Panc1 (cell line): ENCODE results near the gene MACROD2. TPM values are rescaled to one million over a fixed set of nuclear protein-coding genes. Genes with fewer than 3 reads are reported as not detected.
A peak's percentile ranks its signal among the peaks of the same experiment; 100 is the strongest.

Experiments
- ATAC-seq: fragments of 200-7000 bp; cut with Tn5 transposase; 2 replicates; pipeline ENCODE4 v1.9.1; 2020; ENCODE audit warnings: mild to moderate bottlenecking, moderate library complexity
- BruUV-seq: library from RNA; stranded (reverse); fragments of 400-500 nt; replicated peaks from 2 replicates; lab custom pipeline; 2021; lab: Mats Ljungman, UMichigan
- CTCF ChIA-PET: fragments of 300-600 bp; sonication (Branson Sonifier 250); formaldehyde crosslinking; loops from one replicate; lab custom pipeline; 2022; ENCODE audit warnings: antibody characterized with exemption; lab: Charles Lee
- POLR2A ChIA-PET: fragments of 300-600 bp; sonication (Branson Sonifier 250); formaldehyde crosslinking; loops from one replicate; lab custom pipeline; 2022; ENCODE audit warnings: antibody characterized with exemption; lab: Charles Lee
- DNase-seq: peaks from one replicate; pipeline ENCODE4 v3.0.0-alpha.2; 2010; ENCODE audit warnings: low read depth, low spot score
- H3K27ac ChIP-seq: 2 replicates; pipeline ENCODE4 v1.5.1; 2011; ENCODE audit warnings: mild to moderate bottlenecking, low read length, inconsistent platforms
- H3K27me3 ChIP-seq: fragments of 200-500 bp; sonication (Bioruptor generic); 2 replicates; pipeline ENCODE4 v1.6.0; 2014; ENCODE audit warnings: low read length, inconsistent platforms; ENCODE audit not compliant: control insufficient read depth, insufficient read depth
- H3K36me3 ChIP-seq: fragments of 200-500 bp; sonication (Bioruptor generic); 2 replicates; pipeline ENCODE4 v1.5.1; 2014; ENCODE audit warnings: inconsistent platforms, mild to moderate bottlenecking, low read length, moderate library complexity; ENCODE audit not compliant: control insufficient read depth, insufficient read depth
- H3K4me1 ChIP-seq: 2 replicates; pipeline ENCODE4 v1.5.1; 2011; ENCODE audit warnings: inconsistent platforms, mild to moderate bottlenecking, low read length, moderate library complexity; ENCODE audit not compliant: control insufficient read depth, insufficient read depth
- H3K4me3 ChIP-seq, 2 experiments: 2 replicates each; pipeline ENCODE4 v1.5.1; 2011 to 2012; ENCODE audit warnings: low read depth in 2 of 2, low read length in 2 of 2, mild to moderate bottlenecking in 2 of 2, inconsistent platforms in 1 of 2, moderate library complexity in 1 of 2
- H3K9me3 ChIP-seq: fragments of 200-500 bp; sonication (Bioruptor generic); 2 replicates; pipeline ENCODE4 v1.5.1; 2014; ENCODE audit warnings: low read depth, mild to moderate bottlenecking, inconsistent platforms, low read length, moderate library complexity; ENCODE audit not compliant: control insufficient read depth, insufficient read depth
- CTCF ChIP-seq: fragments of 450-650 bp; IDR thresholded peaks from 2 replicates; pipeline ENCODE4 v1.5.1; 2017; ENCODE audit warnings: mild to moderate bottlenecking
- POLR2AphosphoS5 ChIP-seq: IDR thresholded peaks from 2 replicates; pipeline ENCODE4 v1.6.1; 2012; ENCODE audit warnings: mild to moderate bottlenecking, low read depth, low read length, moderate library complexity
- REST ChIP-seq, 2 experiments: IDR thresholded peaks; 2 replicates each; pipeline ENCODE4 v1.6.1; 2011 to 2012; ENCODE audit warnings: low read depth in 2 of 2, control low read depth in 1 of 2, low read length in 1 of 2, mild to moderate bottlenecking in 1 of 2, moderate library complexity in 1 of 2; ENCODE audit not compliant: insufficient read depth in 1 of 2
- SIN3A ChIP-seq: IDR thresholded peaks from 2 replicates; pipeline ENCODE4 v1.6.1; 2012; ENCODE audit warnings: low read depth, mild to moderate bottlenecking, low read length, moderate library complexity, borderline replicate concordance; ENCODE audit not compliant: insufficient read depth
- TCF7L2 ChIP-seq: IDR thresholded peaks from 2 replicates; pipeline ENCODE4 v1.6.1; 2011; ENCODE audit warnings: mild to moderate bottlenecking, low read depth, low read length, inconsistent platforms
- in situ Hi-C: cut with HindIII; loops from 2 replicates; pipeline ENCODE4 v1.10.0; 2016; ENCODE audit warnings: low sequenced_read_pairs, low pct_unique_long_range_greater_than_20kb
- intact Hi-C: fragments of 100-400 bp; cut with micrococcal nuclease; formaldehyde crosslinking; loops from one replicate; pipeline ENCODE4 v1.10.0; 2022; ENCODE audit not compliant: unreplicated experiment
- total RNA-seq: library from RNA; stranded (reverse); gene quantifications from one replicate; pipeline ENCODE4 v1.2.1, GENCODE V29; 2021; ENCODE audit not compliant: unreplicated experiment

The MACROD2 gene
- total RNA-seq, 1 experiment from 2014 or later: 1.2 TPM

DNA sequence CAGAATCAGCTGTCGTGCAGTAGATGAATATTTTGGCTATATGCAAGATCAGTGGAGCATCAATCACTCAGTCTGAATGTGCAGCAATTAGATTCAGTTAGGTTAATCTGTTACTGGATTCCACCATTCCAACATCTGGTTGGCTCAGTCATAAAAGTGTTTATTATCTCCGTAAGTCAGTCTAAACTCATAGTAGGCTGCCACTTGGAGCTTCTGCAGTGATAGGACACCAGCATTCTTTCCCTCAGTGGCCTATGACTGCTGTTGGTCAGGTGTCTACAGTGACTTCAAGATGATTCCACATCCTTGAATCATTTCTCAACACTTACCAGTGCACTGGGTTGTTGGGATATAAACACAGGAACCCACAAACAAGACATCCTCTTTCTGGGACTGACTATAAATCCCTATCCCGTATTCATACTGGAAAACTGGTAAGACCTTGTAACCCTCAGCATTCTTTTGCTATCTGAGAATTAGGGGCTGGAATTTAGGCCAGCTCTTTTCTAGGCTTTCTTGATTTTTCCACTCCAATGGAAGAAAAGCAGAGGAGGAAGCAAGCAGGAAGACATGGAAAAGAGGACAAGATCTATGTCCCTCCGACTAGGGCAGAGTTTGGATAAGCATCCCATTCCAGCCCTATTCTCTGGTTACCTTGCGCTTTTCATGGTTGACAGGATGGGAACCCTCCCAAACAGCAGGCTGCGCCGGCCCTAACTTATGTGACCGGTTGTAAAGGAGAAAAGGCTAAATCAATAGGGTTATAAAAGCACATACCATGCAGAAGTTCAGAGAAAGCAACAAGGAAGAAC is 1658.3 kb downstream of the MACROD2 start:
- Histone ChIP-seq H3K4me1 (no peaks in the 10 kb centered on the region), H3K4me3 (no peak overlapping the region), H3K27me3 (no peaks in the 10 kb centered on the region), H3K9me3 (no peaks in the 10 kb centered on the region), H3K36me3 (no peaks in the 10 kb centered on the region), H3K27ac (no peak overlapping the region)
- no peak for DNase-seq
- no TSS peak for BruUV-seq
- intact Hi-C loops (no loop called here), in situ Hi-C loops (no loop called here)
- no peak for ATAC-seq
- POLR2A ChIA-PET: no interaction called here
- TF ChIP-seq TCF7L2: no peak
- TF ChIP-seq POLR2AphosphoS5: no peak
- TF ChIP-seq CTCF: no peak
- no peak for TF ChIP-seq SIN3A
- TF ChIP-seq REST (IDR thresholded peaks at IDR 0.05; ENCODE audit: insufficient read depth in 1 of 2, low read depth in 2 of 2, low read length in 1 of 2): no peak
- CTCF ChIA-PET: no interaction called here

- Histone ChIP-seq H3K27me3 (no peaks in the 10 kb centered on the region), H3K9me3 (no peaks in the 10 kb centered on the region), H3K4me3 (no peak overlapping the region), H3K27ac (no peak overlapping the region), H3K4me1 (no peaks in the 10 kb centered on the region), H3K36me3 (no peaks in the 10 kb centered on the region)
- ChIA-PET POLR2A (no interaction called here), CTCF (no interaction called here)
- DNase-seq (no peak), ATAC-seq (no peak)
- BruUV-seq: no TSS peak
- peak; percentile 54 for TF ChIP-seq CTCF
- TF ChIP-seq POLR2AphosphoS5: no peak
- no peak for TF ChIP-seq SIN3A
- intact Hi-C loops (no loop called here), in situ Hi-C loops (no loop called here)
These were observed 1658.9 kb downstream of the MACROD2 start for GRCh38 chr20:15654208-15654649.
